HepG2 (cell line): ENCODE results near the gene ACAD8.

Experiments used
- ATF1 ChIP-seq: IDR thresholded peaks from 2 replicates; pipeline ENCODE4 v1.6.1; 2016; ENCODE audit warnings: mild to moderate bottlenecking, control low read depth
- CHCHD3 ChIP-seq: sonication (generic); formaldehyde crosslinking; IDR thresholded peaks from 2 replicates; pipeline ENCODE4 v1.8.0; 2022; ENCODE audit warnings: mild to moderate bottlenecking, missing genetic modification reagents, moderate library complexity
- NFE2L2 ChIP-seq: fragments of 150-350 bp; IDR thresholded peaks from 2 replicates; pipeline ENCODE4 v1.6.1; 2014; ENCODE audit warnings: low read length
- RFX3 ChIP-seq: IDR thresholded peaks from 2 replicates; pipeline ENCODE4 v1.6.1; 2016; ENCODE audit warnings: missing biosample characterization, missing genetic modification reagents
- TBL1XR1 ChIP-seq: fragments of 150-350 bp; IDR thresholded peaks from 2 replicates; pipeline ENCODE4 v1.6.1; 2014; ENCODE audit warnings: borderline replicate concordance, low read length; ENCODE audit not compliant: partially characterized antibody
- UBTF ChIP-seq: sonication (generic); formaldehyde crosslinking; IDR thresholded peaks from 2 replicates; pipeline ENCODE4 v1.4.0; 2020; ENCODE audit warnings: mild to moderate bottlenecking, missing genetic modification reagents
- ZFP41 ChIP-seq: sonication (generic); formaldehyde crosslinking; IDR thresholded peaks from 2 replicates; pipeline ENCODE4 v1.4.0; 2020; ENCODE audit warnings: mild to moderate bottlenecking, missing genetic modification reagents, borderline replicate concordance
- ZNF780A ChIP-seq: sonication (generic); formaldehyde crosslinking; IDR thresholded peaks from 2 replicates; pipeline ENCODE4 v1.8.0; 2022; ENCODE audit warnings: mild to moderate bottlenecking, missing genetic modification reagents, moderate library complexity
- ZNF83 ChIP-seq: sonication (generic); formaldehyde crosslinking; IDR thresholded peaks from 2 replicates; pipeline ENCODE4 v1.4.0; 2020; ENCODE audit warnings: missing genetic modification reagents, mild to moderate bottlenecking, borderline replicate concordance

GRCh38 chr11:134261626-134262488, 8.5 kb downstream of the ACAD8 start:
- TF ChIP-seq NFE2L2 (no peak), ZNF780A (CRISPR knock-in tag) (no peak), UBTF (CRISPR knock-in tag) (no peak), CHCHD3 (CRISPR knock-in tag) (no peak), ZNF83 (CRISPR knock-in tag) (no peak), ATF1 (CRISPR knock-in tag) (no peak), TBL1XR1 (no peak), ZFP41 (CRISPR knock-in tag) (no peak), RFX3 (CRISPR knock-in tag) (no peak)
